Endothelial cell of umbilical vein (primary cell): ENCODE results near the gene NOD1.

Experiments used
- CTCF ChIP-seq, 2 donors: IDR thresholded peaks; 1 replicate in 1 of 2; 2 replicates in 1 of 2; pipeline ENCODE4 v1.5.1; 2011; ENCODE audit warnings: low read length in 2 of 2, mild to moderate bottlenecking in 2 of 2, moderate library complexity in 2 of 2, control low read depth in 1 of 2, inconsistent platforms in 1 of 2, low read depth in 1 of 2; ENCODE audit not compliant: insufficient read depth in 1 of 2; ENCODE audit errors: extremely low read depth in 1 of 2
- FOS ChIP-seq: IDR thresholded peaks from 2 replicates; pipeline ENCODE4 v1.6.1; 2011; ENCODE audit warnings: mild to moderate bottlenecking, low read length, moderate library complexity, borderline replicate concordance; ENCODE audit not compliant: insufficient read depth
- GATA2 ChIP-seq: IDR thresholded peaks from 2 replicates; pipeline ENCODE4 v1.7.0; 2011; ENCODE audit warnings: low read depth, mild to moderate bottlenecking, moderate library complexity, mixed read lengths, low read length; ENCODE audit not compliant: insufficient read length, insufficient read depth
- MAX ChIP-seq: IDR thresholded peaks from 2 replicates; pipeline ENCODE4 v1.6.1; 2011; ENCODE audit not compliant: insufficient read depth, insufficient read length
- POLR2A ChIP-seq: IDR thresholded peaks from 2 replicates; pipeline ENCODE4 v1.6.1; 2012; ENCODE audit warnings: low read depth, mild to moderate bottlenecking, control low read depth, low read length
- POLR2AphosphoS5 ChIP-seq: IDR thresholded peaks from 2 replicates; pipeline ENCODE4 v1.6.1; 2012; ENCODE audit warnings: low read depth, mild to moderate bottlenecking, control low read depth, low read length, moderate library complexity; ENCODE audit not compliant: insufficient read depth

GRCh38 chr7:30396389-30396788 lies 82.2 kb downstream of the NOD1 start:
- TF ChIP-seq POLR2AphosphoS5 (no peak), POLR2A (no peak), CTCF (IDR thresholded peaks at IDR 0.05; ENCODE audit: extremely low read depth in 1 of 2, insufficient read depth in 1 of 2, low read depth in 1 of 2, low read length in 2 of 2) (no peak), FOS (no peak), MAX (no peak), GATA2 (no peak)
